GM12892 (cell line): ENCODE results near the gene NFYB.
"Not testable (repeated sequence)": the region's sequence is repeated elsewhere in the genome, so short reads cannot be mapped to it uniquely, and the experiment has no call there.

Source experiments
- DNase-seq: peaks from one replicate; pipeline ENCODE4 v3.0.0; 2011; ENCODE audit not compliant: insufficient read length
- FAIRE-seq: peaks from 2 replicates; lab custom pipeline; 2011; peaks lifted over from hg19 to GRCh38; lab: Jason Lieb, UNC
- POLR2A ChIP-seq: IDR thresholded peaks from 2 replicates; pipeline ENCODE4 v1.6.1; 2011; ENCODE audit warnings: low read depth, low read length, control low read depth
- POLR2AphosphoS5 ChIP-seq: IDR thresholded peaks from 2 replicates; pipeline ENCODE4 v1.6.1; 2011; ENCODE audit warnings: low read depth, low read length, control low read depth
- TAF1 ChIP-seq: IDR thresholded peaks from 2 replicates; pipeline ENCODE4 v1.6.1; 2011; ENCODE audit warnings: low read depth, mild to moderate bottlenecking, control low read depth, low read length, borderline replicate concordance

The NFYB gene

DNA sequence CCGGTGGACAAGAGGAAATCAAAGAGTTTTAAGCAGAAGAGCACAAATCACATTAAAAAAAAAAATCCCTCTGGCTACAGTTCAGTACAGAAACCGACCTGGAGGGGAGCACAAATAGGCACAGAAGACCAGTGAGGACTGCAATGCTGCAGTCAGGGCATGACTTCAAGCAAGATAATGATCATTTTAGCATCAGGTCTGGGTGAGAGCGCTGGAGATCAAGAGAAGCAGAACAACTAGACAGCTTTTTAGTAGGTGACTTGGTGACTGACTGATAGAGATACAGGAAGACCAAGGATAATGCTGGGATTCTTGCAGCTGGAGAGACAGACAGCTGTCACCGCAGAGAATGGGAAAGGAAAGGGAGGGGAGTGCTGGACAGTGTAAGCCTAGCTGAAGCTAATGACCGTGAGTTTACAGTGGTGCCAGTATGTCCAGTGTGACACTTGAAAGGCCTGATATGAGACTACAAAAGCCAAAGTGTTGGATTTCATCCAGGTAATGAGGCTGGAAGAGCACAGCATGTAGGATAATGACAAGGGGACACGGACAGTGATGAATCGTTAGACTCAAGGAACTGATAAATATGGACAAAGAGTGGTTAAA is 5.6 kb downstream of the NFYB start:
- DNase-seq (no peak), FAIRE-seq (no peak)
- no peak for TF ChIP-seq POLR2A
- no peak for TF ChIP-seq TAF1
- TF ChIP-seq POLR2AphosphoS5, result no peak

DNA sequence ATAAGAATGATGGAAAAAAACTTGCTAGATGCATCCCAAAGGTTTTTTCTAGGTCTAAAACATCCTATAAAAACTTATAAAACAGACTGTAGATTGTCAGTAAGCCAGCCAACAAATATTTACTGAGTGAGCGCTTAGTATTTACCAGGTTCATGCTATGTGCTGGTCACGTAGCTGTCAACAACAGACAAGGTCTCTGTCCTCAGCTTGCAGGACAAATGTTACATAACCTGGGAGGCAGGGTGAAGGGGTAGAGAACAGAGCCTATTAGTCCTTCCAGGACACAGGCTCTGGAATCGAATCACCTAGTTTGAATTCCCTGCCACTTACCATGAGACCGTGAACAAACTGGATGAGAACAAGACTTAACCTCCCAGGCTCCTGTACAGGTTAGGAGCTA is 6.4 kb downstream of the NFYB start:
- FAIRE-seq (no peak), DNase-seq (no peak)
- no peak for TF ChIP-seq POLR2AphosphoS5
- no peak for TF ChIP-seq TAF1
- no peak for TF ChIP-seq POLR2A

DNA sequence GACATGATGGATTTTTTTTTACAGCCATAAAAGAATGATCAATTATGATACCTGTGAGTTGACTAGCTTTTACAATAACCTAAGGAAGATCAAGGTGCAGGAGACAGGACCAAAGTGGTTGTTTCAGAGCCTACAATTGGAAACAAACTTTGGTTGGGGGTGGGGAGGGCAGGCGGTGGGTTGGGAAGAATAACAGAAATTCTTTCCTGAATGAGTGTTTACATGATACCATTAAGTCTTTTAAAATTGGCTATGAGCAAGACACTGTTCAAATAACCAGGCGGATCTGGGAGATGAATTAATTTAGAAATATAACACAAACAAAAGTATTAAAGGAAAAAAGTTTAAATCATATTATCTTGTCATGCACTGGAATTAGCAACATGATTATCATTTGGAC is 7.2 kb downstream of the NFYB start:
- TF ChIP-seq POLR2AphosphoS5, result no peak
- TF ChIP-seq TAF1, result no peak
- no peak for TF ChIP-seq POLR2A
- DNase-seq, result no peak
- no peak for FAIRE-seq

DNA sequence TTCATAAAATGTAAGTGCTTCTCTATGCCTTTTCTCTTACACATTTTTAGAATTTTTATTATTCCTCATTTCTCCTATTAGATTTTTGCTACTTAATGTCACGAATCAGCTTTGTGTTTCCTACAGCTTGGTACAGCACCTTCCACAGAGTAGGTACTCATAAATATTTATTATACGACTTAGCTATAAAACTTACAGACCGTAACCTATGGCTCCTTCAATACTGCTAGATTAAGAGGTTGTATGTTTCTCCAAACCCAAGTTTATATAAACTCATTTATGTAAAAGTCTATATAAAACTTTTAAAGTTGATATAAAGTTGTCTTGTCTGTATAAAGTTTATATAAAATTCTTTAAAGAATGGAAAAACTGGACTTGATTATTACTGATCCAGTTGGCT is 11.5 kb downstream of the NFYB start:
- TF ChIP-seq POLR2AphosphoS5 (no peak), POLR2A (no peak), TAF1 (no peak)
- FAIRE-seq (no peak), DNase-seq (no peak)

DNA sequence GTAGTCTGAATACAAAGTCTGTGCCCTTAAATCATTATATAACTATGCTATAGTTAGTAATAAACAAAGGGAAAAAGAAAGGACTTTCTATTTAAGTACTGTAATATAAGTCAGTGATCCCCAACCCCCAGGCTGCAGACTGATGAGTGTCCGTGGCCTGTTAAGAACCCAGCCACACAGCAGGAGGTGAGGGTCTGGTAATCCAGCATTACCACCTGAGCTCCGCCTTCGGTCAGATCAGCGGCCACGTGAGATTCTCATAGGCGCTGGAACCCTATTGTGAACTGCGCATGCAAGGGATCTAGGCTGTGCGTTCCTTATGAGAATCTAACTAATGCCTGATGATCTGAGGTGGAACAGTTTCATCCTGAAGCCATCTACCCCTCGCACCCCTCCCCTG is 15.7 kb downstream of the NFYB start:
- no peak for TF ChIP-seq TAF1
- no peak for TF ChIP-seq POLR2AphosphoS5
- TF ChIP-seq POLR2A, result no peak
- no peak for DNase-seq
- no peak for FAIRE-seq

DNA sequence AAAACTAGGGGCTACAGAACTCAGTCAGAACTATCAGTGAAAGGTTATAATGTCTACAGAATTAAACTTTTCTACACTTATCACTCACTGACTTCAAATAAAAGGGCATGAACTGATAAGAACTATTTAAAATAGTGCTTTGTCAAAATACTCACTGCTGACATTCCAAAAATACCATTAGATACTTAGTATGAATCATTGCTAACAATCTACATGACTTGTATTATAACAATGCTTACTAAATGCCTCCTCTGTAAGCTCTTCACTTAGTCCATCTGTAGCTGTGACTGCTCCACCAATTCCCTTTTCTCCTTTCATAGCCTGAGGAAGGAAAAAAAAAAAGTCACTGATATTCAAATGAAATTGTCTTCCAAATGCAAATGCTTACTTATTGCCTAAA is 17.0 kb downstream of the NFYB start:
- TF ChIP-seq TAF1 (no peak), POLR2AphosphoS5 (no peak)
- DNase-seq (no peak), FAIRE-seq (no peak)

DNA sequence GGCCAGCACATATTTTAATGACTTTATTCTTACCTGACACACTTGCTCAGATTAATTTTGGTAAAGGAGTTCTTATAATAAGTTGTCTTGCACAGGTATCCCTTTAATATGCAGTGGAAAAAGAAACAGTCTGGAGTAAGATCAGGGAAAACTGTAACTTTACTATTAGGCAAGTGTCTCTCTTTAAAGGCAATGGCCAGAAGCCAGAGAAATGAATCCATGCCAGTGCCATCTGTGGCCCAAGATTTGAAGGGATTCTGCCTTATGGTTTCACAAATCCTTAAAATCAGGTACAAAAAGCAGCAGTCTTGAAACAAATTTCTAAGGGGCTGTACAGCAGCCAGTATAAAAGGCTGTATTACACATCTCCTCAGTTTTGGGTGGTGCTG is 22.4 kb downstream of the NFYB start:
- TF ChIP-seq POLR2AphosphoS5, result no peak
- no peak for TF ChIP-seq POLR2A
- no peak for TF ChIP-seq TAF1
- no peak for DNase-seq
- FAIRE-seq, result no peak

DNA sequence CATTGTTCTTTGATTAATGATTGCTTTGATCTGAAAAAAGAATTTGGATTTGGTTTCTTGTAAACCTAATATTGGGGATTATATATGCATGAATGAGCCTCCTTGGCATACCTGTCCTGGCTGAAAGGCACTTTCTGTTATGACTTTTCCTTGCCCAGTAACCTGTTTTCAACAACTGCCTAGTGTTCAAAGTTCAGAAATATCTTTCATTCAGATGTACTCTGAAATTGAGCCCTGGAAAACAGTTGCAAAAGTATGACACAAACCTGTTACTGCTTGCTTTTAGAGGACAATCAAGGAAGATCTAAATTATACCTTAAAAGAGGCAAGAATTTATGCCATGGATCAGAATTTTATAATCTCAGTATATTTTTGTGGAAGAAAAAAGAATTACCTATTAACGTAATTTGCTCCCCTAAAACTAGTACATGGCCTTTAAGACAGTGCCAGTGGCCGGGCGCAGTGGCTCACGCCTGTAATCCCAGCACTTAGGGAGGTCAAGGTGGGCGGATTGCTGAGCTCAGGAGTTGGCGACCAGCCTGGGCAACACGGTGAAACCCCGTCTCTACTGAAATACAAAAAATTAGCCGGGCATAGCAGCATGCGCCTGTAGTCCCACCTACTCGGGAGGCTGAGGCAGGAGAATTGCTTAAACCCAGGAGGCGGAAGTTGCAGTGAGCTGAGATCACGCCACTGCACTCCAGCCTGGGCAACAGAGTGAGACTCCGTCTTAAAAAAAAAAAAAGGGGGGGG is 23.0 kb downstream of the NFYB start:
- not testable (repeated sequence) for FAIRE-seq, DNase-seq

DNA sequence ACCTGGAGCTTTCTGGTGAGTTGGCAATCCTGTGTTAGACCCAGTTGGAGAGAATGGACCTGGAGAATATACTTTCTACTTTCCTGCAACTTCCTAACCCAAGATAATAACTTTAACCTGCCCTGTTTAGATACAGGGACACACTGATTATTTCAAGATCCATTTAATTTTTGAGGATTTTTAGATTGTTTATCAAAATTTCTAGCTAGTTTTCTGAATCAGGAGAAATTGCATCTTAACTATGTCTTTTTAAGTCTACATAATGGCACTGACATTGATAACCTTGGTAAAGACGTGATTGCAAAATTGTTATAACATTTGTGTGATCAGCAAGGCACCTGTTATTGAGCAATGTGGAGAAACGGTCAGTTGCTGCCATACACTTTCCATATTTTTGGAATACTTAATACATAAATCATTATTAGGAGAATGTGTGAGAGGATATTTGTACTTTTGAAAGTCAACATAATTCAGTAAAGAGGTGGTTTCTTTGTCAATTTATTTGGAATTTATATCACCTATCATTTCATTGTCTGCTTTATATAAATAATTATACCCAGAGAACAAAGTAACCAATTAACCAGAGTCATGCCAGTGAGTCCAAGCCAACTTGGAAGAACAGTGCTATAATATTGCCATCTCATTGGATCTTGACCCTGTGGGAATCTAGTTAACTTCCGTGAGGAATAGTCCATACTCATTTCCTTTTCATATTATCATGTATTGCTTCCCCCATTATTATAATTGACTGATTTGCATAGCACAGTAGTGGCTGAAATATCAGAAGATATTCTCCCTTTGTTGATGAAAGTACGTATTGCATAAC is 28.4 kb downstream of the NFYB start:
- TF ChIP-seq POLR2AphosphoS5 (no peak), POLR2A (no peak), TAF1 (no peak)
- no peak for FAIRE-seq
- DNase-seq, result no peak

DNA sequence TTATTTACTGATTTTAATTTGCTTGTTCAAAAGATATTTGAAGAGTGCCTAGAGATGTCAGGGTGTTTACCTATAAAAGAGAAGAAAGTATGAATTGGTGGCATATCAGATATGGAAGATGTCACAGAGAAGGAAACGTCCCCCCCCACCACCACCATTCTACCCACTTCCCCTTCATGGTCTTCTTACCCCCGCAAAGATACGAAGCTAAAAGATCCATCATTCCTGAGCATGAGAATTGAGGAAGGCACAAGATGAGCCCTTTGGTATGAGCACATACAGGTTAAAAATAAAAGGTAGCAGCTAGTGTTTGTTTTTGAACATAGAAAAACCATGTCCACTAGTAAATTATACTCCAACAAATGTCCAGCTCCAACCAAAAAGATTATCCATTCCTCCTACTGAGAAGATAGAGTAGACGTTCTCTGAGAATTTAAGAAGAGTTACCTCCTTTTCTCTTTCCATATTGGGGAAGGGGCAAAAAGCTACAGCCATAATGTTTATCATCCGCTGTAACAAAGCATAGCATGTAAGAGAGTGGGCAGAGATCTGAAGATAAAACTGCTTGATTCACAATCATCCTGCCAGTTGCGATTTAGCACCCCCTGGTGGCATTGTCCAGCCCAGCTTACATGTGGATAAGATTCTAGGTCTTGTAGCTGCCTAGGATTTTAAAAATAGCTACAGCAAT is 29.1 kb downstream of the NFYB start:
- DNase-seq, result peak; percentile 25
- peak; percentile 97 for FAIRE-seq
- TF ChIP-seq POLR2A, result no peak
- TF ChIP-seq TAF1, result no peak
- no peak for TF ChIP-seq POLR2AphosphoS5

DNA sequence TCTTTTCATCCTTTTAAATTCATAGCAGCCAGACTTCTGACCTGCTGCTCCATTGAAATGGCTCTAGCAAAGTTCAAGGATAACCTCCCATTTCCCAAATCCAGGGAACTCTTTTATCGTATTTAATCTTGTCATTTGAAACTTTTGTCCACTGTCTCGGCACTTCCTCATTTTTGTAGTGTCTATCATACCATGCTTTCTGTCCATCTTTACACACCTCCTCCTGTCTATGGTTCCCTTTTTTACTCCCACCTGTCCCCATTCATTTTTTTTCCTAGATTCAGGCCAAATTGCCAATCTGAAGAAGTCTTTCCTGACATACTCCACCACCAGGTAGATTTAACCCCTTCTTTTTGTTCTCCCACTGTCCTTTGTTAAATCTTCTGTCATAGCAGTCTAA is 31.0 kb downstream of the NFYB start:
- DNase-seq (no peak), FAIRE-seq (no peak)
- TF ChIP-seq POLR2AphosphoS5 (no peak), TAF1 (no peak), POLR2A (no peak)

DNA sequence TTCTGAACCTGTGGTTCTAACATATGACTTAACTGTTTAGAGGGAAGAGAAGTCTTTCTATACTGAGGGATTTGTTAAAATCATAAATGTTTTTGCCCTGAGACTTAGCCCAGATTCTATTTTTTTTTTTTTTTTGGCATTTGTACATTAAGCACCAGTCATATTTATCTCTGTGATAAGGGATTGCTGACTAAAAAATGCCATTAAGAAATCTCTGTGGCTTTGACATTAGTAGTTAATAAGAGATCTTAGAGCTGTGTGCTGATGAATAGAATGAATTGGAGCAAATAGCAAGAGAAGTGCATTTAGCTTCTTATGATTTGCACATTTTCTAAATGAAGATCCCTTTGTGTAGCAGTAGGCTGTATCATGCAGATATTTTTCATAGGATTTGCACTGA is 32.5 kb downstream of the NFYB start:
- TF ChIP-seq POLR2AphosphoS5 (no peak), TAF1 (no peak), POLR2A (no peak)
- no peak for DNase-seq
- no peak for FAIRE-seq
